Measurements from ENCODE around the gene APIP.
A peak's percentile ranks its signal among the peaks of the same experiment; 100 is the strongest.

Gene APIP

DNA sequence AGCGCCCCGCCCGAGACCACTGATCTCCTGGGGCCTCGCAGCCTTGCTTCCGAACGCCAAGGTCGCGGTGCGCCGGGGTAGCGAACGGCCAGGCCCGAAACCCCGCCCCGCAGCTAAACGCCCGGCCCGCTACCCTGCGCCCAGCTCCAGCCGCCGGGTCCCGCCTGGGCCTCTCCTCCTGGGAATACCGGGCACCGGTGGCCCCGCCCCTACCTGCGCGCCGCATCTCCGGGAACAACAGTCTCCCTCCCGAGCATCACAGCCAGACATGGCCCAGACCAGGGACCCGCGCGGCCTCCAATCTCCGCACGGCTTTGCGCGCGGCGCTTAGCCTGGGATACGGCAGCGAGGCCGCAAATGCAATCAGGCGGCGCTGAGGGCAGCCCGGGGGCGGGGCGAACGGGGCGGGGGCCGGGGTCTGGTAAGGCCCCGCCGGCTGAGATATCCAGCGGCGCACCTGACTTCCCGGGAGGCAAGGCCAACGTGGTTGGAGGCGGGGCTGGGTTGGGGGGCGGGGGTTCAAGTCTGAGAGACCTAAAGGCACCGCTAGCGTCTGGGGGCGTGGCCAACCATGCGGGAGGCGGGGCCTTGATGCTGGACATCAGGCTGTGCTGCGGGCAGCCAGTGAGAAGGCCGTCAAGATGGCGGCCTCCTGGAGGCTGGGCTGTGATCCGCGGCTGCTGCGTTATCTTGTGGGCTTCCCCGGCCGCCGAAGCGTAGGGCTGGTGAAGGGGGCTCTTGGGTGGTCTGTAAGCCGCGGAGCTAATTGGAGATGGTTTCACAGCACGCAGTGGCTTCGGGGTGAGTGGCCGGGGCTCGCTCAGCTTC, at the start of gene APIP, which contains the start of gene PDHX:
TSS of gene APIP (minus strand) at position 365 of the 828 bp plus-strand sequence. CDS start at position 270, 95 bp downstream.
TSS of gene PDHX (plus strand) at position 604 of the 828 bp plus-strand sequence. CDS start at position 642, 38 bp downstream.
- DNase-seq (ENCODE audit: low read depth in 3 of 3), result peak; percentile 93 to 100 (median 96)

DNA sequence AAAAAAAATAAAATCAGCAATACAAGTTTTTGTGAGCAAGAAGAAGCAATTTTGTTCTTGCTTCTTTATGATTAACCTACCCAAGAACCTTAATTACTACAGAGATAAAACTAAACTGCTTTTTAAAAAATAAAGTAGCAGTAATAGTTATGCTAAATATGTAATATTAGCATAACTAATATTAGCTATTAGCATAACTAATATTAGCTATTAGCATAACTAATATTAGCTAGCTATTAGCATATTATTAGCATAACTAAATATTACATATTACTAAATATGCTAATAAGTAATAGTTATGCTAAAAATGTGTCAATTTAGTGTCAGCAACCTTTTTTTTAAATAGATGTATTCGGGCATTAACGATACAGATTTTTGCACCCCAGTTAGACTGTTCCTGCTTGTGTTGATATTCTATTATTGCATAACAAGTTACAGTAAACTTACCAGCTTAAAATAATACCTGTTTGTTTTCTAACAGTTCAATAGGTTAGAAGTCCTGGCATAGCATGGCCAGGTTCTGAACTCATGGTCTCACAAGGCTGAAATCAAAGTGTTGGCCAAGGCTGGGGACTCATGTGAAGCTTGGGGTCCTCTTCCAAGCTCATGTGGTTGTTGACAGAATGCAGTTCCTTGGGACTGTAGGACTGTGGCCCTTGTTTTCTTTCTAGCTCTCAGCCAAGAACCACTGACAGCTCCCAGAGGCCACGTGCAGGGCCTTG, 48.6 kb upstream of the APIP start:
- DNase-seq (ENCODE audit: low read depth in 3 of 3), result no peak

GRCh38 chr11:34963351-34963750, 47.2 kb upstream of the APIP start:
- DNase-seq (ENCODE audit: low read depth in 3 of 3), result no peak

- no peak for DNase-seq (ENCODE audit: low read depth in 3 of 3)
These were observed 45.9 kb upstream of the APIP start for GRCh38 chr11:34962034-34962433.

- DNase-seq (ENCODE audit: low read depth in 3 of 3), result no peak
These were observed 44.1 kb upstream of the APIP start for GRCh38 chr11:34960277-34960676.

- DNase-seq (ENCODE audit: low read depth in 3 of 3), result no peak
These were observed 43.6 kb upstream of the APIP start for GRCh38 chr11:34959770-34960169.

DNA sequence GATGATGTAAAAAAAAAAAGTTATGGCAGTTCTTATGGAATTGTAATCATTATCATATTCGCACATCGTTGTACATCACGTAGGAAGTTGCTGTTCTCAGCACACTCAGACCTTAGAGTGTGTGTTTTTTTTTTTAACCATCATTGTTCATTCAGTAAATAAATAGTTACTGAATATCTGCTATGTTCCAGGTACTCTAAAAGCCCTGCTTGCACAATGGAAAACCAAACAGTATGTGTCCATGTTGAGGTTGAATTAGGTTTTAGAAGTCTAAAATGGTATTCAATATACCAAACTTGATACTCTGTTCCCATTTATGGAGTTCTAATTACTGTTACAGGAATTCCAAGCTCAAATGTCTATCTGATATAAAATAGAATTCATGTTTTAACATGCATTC, 41.4 kb upstream of the APIP start:
- DNase-seq (ENCODE audit: low read depth in 3 of 3), result no peak

DNA sequence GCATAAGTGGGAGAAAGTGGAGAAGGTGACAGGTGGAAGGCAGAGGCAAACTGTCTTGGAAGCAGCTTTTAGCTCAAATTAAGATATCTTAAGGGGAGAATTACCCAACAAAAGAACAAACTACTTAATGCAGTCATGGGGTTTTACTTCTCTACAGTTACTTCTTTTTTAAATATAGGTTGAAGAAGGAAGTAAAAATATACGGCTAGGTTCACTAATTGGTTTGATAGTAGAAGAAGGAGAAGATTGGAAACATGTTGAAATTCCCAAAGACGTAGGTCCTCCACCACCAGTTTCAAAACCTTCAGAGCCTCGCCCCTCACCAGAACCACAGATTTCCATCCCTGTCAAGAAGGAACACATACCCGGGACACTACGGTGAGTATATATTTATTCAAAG, 41.0 kb upstream of the APIP start:
- no peak for DNase-seq (ENCODE audit: low read depth in 3 of 3)

DNA sequence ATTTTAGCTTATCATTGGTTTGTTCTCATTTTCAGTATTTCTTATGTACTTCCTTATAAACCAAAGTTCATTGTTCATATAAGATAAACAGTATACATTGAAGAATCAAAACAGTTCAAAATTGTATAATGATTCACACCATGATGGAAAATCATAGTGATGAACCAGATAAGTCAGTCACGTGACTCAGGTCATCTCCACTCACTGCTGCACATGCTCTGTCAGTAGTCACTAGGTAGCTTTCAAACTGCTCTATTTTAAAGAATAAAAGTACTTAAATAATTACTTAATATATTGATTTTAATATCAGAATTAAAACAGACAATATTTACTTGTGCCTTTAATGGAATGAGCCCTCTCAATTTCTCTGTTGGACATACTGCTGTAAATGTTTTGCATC, 37.8 kb upstream of the APIP start:
- no peak for DNase-seq (ENCODE audit: low read depth in 3 of 3)

DNA sequence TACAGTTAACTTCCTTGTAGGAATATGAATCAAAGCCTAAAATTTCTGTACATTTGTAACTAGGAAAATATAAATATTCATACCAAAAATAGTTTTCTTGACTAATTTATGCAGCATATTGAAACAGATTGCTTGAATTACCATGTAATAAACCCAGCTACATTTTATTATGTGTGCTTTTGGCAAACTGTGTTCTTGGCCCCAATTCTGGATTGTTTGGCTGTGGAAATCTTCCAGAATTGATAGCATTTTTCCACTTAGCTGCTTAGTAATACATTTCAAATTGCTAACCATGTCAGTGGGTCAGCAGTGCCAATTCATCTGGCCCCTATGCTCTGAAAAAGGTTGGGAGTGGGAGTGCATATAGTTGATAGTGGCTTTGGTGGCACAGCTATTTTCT, 32.5 kb upstream of the APIP start:
- DNase-seq (ENCODE audit: low read depth in 3 of 3), result no peak

- no peak for DNase-seq (ENCODE audit: low read depth in 3 of 3)
These were observed 28.5 kb upstream of the APIP start for GRCh38 chr11:34944692-34945091.

- DNase-seq (ENCODE audit: low read depth in 3 of 3), result no peak
These were observed 25.5 kb upstream of the APIP start for GRCh38 chr11:34941688-34942087.

- no peak for DNase-seq (ENCODE audit: low read depth in 3 of 3)
These were observed 24.0 kb upstream of the APIP start for GRCh38 chr11:34940026-34940677.

DNA sequence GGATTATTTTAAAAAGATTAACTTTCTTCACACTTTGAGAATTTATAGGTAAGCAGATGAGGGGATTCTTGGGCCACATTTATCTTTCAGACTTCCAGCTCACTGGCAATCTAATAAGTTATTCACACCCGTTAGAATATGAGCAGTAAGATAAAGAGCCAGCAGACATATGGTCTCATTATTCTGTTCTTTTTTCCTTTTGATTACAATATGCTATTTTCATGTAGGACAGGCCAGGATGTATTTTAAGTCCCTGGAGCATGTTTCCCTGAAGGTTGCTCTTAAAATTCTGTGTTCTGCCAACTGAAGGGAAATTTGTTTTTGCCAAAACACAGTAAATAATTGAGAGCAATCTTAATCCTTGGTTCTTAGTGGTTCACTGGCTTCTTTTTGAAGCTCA, 22.4 kb upstream of the APIP start:
- no peak for DNase-seq (ENCODE audit: low read depth in 3 of 3)

- DNase-seq (ENCODE audit: low read depth in 3 of 3), result no peak
These were observed 20.9 kb upstream of the APIP start for GRCh38 chr11:34936945-34937629.

- no peak for DNase-seq (ENCODE audit: low read depth in 3 of 3)
These were observed 13.9 kb upstream of the APIP start for GRCh38 chr11:34929794-34930763.

- DNase-seq (ENCODE audit: low read depth in 3 of 3), result no peak
These were observed 12.9 kb upstream of the APIP start for GRCh38 chr11:34928960-34929680.

GRCh38 chr11:34928268-34928959, 12.2 kb upstream of the APIP start:
- DNase-seq (ENCODE audit: low read depth in 3 of 3), result no peak

GRCh38 chr11:34926831-34927132, 10.6 kb upstream of the APIP start:
- no peak for DNase-seq (ENCODE audit: low read depth in 3 of 3)
